Stimulated activated CD4-positive, alpha-beta T cell treated with anti-CD3 and anti-CD28 coated beads, TNF-alpha, amount 100 ng/mL, for 1 hour (primary cell): Measurements from ENCODE around the gene MAP6D1.
"Not testable (repeated sequence)": the region's sequence is repeated elsewhere in the genome, so short reads cannot be mapped to it uniquely, and the experiment has no call there.

Source experiments
- DNase-seq, 3 donors: peaks; one replicate each; pipeline ENCODE4 v3.0.0-alpha.2; 2020; ENCODE audit warnings: low read depth in 3 of 3, low spot score in 1 of 3

MAP6D1 gene

GRCh38 chr3:183801601-183802000 lies 23.8 kb downstream of the MAP6D1 start:
- no peak for DNase-seq

GRCh38 chr3:183800243-183800863 lies 25.0 kb downstream of the MAP6D1 start:
- DNase-seq = no peak

DNA sequence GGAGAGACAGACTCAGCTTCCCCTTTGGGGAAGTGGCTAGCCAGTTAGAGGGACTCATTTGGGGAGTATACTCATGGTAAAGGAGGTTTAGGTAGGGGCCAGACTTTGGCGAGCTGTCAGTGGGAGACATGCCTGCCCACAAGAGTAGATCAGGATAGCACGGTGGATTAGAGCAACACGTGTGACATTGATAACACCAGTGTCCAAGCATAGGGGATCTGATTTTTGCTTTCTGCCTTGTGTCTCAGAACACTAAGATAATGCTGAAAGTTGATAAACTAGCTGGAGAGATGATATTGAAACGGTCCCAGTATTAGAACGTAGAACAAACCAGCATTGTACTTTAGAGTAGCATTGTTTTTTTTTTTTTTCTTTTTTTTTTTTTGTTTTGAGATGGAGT lies 25.9 kb downstream of the MAP6D1 start:
- DNase-seq = no peak

GRCh38 chr3:183797996-183798395 lies 27.4 kb downstream of the MAP6D1 start:
- no peak for DNase-seq

DNA sequence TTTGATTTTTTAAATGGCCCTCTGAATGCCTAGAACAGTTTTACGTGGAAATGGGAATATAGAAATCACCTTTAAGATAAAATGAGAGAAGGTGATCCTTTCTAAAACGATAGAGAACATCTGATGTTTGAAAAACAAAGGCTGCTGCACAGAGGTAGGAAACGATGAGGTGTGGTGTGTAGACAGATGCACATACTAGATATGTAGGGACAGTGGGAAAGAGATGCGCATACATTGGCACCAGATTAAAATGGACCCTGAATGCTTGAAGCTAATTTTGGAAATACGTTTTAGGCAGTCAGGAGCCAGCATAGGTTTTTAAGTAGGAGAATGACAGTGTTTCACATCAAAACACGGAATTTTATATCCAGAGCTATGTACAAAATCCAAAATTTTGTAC lies 29.0 kb downstream of the MAP6D1 start:
- DNase-seq = no peak

DNA sequence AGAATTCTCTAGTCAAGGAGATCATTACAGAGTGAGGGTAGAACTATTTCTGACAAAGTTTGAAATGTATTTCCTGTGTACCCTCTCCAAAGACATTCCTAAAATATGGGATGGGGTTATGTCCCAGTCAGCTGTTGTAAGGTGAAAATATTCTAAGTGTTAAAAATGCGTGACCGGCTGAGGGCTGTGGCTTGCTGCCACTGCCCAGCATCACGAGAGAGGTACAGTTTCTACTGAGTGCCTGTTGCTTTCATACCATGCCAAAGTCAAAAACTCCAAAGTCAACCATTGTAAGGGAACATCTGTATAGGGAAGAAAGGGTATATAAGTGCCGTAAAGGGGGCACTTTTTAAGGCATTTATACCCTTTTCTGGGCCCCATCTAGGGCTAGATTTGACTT lies 30.9 kb downstream of the MAP6D1 start:
- DNase-seq = no peak

DNA sequence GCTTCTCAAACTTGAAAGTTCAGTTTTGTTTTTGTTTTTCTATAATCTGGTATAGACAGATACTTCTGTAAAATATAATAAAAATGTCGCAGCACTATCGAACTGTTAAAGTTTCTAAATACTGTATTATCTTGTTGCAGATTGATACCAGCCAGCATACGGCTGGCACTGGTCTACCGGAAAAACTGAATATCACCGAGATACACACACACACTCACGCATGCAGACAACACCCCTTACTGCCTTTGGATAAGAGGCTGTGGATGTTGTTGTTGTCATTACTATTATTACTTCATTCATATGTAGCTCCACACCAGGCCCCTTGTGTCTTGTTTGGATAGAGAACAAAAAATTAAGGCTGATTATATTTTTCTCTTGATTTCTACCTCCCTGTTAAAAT lies 32.4 kb downstream of the MAP6D1 start:
- DNase-seq = no peak

- no peak for DNase-seq
Observed at GRCh38 chr3:183790700-183791099, 34.7 kb downstream of the MAP6D1 start.

DNA sequence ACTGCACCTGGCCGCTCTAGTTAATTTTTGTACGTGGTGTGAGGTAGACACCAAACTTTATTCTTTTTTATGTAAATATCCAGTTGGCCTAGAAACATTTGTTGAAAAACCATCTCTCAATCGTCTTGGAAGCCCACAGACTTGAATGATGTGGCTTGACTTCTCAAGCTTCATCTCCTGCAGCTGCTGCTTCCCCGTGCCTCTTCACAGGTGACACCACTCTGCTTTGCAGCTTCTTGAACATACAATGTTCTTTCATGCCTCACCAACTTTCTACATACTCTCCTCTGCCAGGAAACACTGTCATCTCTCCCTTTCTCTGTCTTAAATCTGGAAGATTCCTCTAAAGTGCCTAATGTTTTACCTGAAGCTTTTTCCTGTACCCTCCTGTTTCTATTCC lies 35.6 kb downstream of the MAP6D1 start:
- no peak for DNase-seq

DNA sequence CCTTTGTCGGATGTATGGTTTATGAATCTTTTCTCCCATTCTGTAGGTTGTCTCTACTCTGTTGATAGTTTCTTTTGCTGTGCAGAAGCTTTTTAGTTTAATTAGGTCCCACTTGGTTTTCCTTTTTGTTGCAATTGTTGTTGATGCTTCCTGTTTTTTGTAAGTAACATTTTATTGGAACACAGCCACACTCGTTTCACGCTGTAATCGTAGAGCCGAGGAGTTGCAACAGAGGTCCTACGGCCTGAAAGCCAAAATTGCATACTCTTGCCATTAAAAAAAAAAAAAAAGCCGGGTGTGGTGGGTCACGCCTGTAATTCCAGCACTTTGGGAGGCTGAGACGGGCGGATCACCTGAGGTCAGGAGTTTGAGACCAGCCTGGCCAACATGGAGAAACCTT lies 40.9 kb downstream of the MAP6D1 start:
- DNase-seq = not testable (repeated sequence)

DNA sequence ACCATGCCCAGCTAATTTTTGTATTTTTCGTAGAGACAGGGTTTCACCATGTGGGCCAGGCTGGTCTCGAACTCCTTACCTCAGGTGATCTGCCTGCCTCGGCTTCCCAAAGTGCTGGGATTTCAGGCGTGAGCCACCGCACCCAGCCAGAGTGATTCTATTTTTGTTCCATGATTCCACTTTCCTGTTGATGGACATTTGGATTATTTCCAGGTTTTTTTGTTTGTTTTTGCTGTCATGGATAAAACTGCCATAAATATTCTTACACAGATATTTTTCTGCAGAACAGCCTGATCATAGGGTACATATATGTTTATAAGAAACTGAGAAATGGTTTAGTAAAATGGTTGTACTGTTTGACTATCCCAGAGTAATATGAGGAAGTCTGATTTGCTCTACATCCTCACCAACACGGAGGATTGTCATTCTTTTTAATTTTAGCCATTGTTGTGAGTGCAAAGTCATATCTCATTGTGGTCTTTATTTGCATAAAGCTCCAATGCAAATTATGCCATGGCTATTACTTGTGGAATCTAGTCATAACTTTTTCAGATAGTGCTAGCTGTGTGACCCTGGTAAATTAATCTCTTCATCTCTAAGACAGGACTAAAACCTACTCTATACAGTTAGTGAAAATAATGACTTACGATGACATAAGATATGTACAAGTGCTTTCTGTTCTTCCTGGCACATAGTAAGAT lies 42.7 kb downstream of the MAP6D1 start:
- DNase-seq = no peak

DNA sequence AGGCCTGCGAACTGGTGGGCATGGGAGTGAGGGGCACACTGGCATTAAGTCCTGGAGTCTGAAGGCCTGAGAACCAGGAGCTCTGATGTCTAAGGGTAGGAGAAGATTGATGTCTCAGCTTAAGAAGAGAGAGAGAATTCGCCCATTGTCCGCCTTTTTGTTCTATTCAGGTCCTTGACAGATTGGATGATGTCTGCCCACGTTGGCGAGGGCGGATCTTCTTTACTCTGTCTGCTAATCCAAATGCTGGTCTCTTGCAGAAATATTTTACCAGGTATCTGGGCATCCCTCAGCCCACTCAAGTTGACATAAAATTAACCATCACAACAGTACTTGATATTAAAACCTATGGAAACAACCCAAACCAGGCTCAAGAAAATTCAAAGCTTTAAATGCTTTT lies 44.1 kb downstream of the MAP6D1 start:
- DNase-seq = no peak

GRCh38 chr3:183779896-183780465 lies 45.4 kb downstream of the MAP6D1 start:
- no peak for DNase-seq

DNA sequence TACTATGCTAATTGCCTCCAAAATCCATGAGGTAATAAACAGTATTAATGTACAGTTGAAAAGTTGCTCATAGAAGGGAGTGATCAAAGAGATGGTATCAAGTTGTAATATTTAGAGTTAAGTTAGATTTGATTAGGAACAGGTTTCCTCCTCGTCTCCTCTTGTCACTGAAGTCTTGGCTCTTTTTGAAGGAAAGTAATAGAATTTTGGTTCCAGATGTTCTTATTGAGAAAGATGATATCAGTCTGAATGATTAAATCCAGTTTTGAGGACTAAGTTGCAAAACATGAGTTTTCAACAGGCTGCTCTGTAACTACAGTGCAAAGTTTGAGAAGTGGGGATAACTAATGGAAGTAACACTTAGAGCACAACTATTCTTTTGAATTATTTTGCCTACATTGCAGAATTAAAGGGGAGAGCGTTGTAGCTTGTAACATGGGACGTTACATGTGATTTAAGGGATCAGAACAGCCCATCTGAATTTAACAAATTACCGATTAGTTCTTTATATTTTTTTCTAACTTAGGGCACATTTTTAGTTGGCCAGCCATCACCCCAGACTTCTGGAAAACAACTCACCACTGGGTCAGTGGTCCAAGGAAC lies 48.3 kb downstream of the MAP6D1 start:
- no peak for DNase-seq

DNA sequence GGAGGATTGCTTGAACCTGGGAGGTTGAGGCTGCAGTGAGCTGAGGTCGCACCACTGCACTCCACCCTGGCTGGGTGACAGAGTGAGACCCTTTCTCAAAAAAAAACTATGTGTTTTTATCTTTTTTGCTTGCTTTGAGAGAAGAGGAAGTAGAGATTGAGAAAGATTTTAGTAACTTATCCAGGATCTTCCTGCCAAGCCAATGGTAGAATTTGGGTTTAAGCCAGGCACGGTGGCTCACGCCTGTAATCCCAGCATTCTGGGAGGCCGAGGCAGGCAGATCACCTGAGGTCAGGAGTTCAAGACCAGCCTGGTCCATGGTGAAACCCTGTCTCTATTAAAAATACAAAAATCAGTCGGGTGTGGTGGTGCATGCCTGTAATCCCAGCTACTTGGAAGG lies 48.9 kb downstream of the MAP6D1 start:
- DNase-seq = not testable (repeated sequence)

- DNase-seq = no peak
Observed at GRCh38 chr3:183775781-183776180, 49.6 kb downstream of the MAP6D1 start.

GRCh38 chr3:183774631-183775030 lies 50.7 kb downstream of the MAP6D1 start:
- no peak for DNase-seq

DNA sequence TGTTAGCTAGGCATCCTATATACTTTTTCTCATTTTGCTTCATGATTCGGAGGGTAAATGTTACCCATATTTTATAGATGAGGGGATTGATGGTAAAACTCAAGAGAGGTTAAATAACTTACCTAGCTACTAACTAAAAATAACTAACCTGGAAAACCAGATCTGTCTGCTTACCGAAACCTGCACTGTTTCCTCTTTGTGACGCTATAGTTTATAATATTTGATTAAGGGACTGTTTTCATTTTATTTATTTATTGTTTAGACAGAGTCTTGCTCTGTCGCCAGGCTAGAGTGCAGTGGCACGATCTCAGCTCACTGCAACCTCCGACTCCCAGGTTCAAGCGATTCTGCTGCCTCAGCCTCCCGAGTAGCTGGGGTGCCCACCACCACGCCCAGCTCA lies 55.9 kb downstream of the MAP6D1 start:
- no peak for DNase-seq

DNA sequence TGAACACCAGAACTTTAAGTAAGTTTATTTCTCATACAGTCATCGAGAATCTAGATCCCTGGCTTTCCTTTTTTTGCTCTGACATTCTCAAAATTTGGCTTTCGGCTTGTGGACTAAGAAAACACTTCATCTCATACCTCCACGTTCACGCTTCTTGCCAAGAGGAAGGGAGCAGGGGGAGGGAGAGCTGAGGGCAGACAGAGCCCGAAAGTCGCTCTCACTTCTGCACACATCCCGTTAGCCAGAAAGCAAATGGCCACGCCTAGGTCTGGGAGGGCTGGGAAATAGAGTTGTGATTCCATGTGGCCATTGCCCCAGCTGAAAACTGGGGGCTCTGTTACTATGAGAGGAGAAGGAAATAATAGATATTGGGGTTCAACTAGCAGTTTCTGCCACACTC lies 57.3 kb downstream of the MAP6D1 start:
- no peak for DNase-seq

DNA sequence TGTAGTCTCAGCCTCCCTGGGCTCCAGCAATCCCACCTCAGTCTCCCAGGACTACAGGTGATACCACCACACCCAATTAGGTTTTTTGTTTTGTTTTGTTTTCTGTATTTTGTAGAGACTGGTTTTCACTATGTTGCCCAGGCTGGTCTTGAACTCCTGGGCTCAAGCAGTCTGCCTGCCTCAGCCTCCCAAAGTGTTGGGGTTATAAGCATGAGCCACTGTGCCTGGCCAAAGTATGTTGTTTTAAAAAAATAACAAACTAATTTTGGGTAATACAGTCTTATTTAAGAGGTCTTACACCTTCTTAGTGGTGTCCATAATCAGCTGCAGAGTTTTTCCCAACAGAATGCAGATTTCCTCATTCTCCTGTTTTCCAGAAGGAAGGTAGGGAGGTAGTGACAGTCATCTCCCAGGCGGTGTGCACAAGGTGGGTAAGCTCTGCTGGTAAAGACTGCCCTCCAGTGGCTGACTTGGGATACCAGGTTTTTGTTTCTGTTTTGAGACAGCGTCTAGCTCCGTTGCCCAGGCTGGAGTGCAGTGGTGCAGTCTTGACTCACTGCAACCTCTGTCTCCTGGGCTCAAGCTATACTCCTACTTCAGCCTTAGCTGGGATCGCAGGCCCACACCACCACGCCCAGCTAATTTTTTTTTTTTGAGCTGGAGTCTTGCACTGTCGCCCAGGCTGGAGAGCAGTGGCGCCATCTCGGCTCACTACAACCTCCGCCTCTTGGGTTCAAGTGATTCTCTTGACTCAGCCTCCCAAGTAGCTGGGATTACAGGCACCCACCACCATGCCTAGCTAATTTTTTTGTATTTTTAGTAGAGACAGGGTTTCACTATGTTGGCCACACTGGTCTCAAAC lies 58.4 kb downstream of the MAP6D1 start:
- peak; percentile 30 to 45 (median 35) for DNase-seq

- no peak for DNase-seq
Observed at GRCh38 chr3:183766107-183766506, 59.3 kb downstream of the MAP6D1 start.
